ENCODE data around the gene NWD2. TPM values are rescaled to one million over a fixed set of nuclear protein-coding genes. Genes with fewer than 3 reads are reported as not detected.

The NWD2 gene
- total and polyA plus RNA-seq, 10 of the 15 experiments (the other 5 are each of a cell fraction or from before 2014, with no cell fraction given): not detected

GRCh38 chr4:37400241-37400881 is 155.8 kb downstream of the NWD2 start:
- POLR2A ChIA-PET: no interaction called here
- in situ Hi-C loops (cut with MboI) (no loop called here), intact Hi-C loops (cut with micrococcal nuclease; ENCODE audit: unreplicated experiment) (no loop called here)
- Histone ChIP-seq H3K9me3 (replicated peaks; ENCODE audit: control insufficient read depth, insufficient read depth, low read length) (peaks cover 5% of the 10 kb centered on the region), H3K27me3 (replicated peaks in 1 of 2; ENCODE audit: control insufficient read depth in 2 of 2, insufficient read depth in 2 of 2, low read length in 1 of 2) (no peaks in the 10 kb centered on the region), H3K36me3 (ENCODE audit: control insufficient read depth in 2 of 2, insufficient read depth in 2 of 2, low read length in 1 of 2) (no peaks in the 10 kb centered on the region), H3K4me3 (no peak overlapping the region), H3K27ac (ENCODE audit: control insufficient read depth, insufficient read depth) (peak overlapping the region; percentile 64), H3K79me2 (ENCODE audit: control insufficient read depth, insufficient read depth, low read length) (no peaks in the 10 kb centered on the region), H4K20me1 (ENCODE audit: control insufficient read depth, insufficient read depth) (no peaks in the 10 kb centered on the region), H3K4me2 (ENCODE audit: control insufficient read depth, insufficient read depth) (peak overlapping the region; percentile 68), H2AFZ (ENCODE audit: control insufficient read depth, low read depth, low read length) (no peak overlapping the region; the same call in 1 of the 2 replicates), H3K9ac (ENCODE audit: control insufficient read depth, insufficient read depth, low read length) (no peak overlapping the region), H3K4me1 (ENCODE audit: control insufficient read depth, insufficient read depth, low read length) (peaks cover 20% of the 10 kb centered on the region)
- ATAC-seq (peak; percentile 86), DNase-seq (ENCODE audit: low read depth, low spot score) (peak; percentile 53), FAIRE-seq (peak; percentile 80)
- WGBS (ENCODE audit: insufficient coverage, insufficient replicate concordance, low lambda C conversion rate, missing lambda C conversion rate): 0% methylated on average over 2 of the region's 2 CpGs
- CTCF ChIA-PET: interaction anchor here (1.0 to 3.4 kb wide), 8 partner anchors 9 to 1052 kb away, joined by 3 to 12 read pairs (median 3); no protein-coding TSS in a partner anchor
- BruUV-seq (replicated peaks): TSS peak; percentile 90
- SMC1A ChIA-PET (ENCODE audit: uncharacterized antibody, unreplicated experiment): interaction anchor here (0.8 to 2.8 kb wide), 5 partner anchors 10 to 1120 kb away, joined by 3 to 11 read pairs (median 4); partner anchors contain the start of gene DTHD1
- RAD21 ChIA-PET (ENCODE audit: unreplicated experiment): interaction anchor here (0.6 to 1.7 kb wide), 6 partner anchors 9 to 1158 kb away, joined by 3 to 7 read pairs (median 3); partner anchors contain the start of gene ARAP2
- TF ChIP-seq BCL11A (IDR thresholded peaks at IDR 0.05; ENCODE audit: low read depth, low read length) (peak; percentile 57; the same call in 1 of the 2 replicates), NBN (IDR thresholded peaks at IDR 0.05) (peak; percentile 46; the same call in 1 of the 2 replicates), MEF2B (IDR thresholded peaks at IDR 0.05; ENCODE audit: partially characterized antibody, poor library complexity, severe bottlenecking) (no peak), WRNIP1 (IDR thresholded peaks at IDR 0.05; ENCODE audit: borderline replicate concordance, low read depth, low read length) (no peak), E2F8 (IDR thresholded peaks at IDR 0.05; ENCODE audit: low read depth, partially characterized antibody) (no peak), ZNF217 (IDR thresholded peaks at IDR 0.05) (0 out of 2 replicates have a peak, but pooled peaks have one; percentile 47), CHD1 (IDR thresholded peaks at IDR 0.05; ENCODE audit: low read depth, low read length) (no peak), FOXK2 (IDR thresholded peaks at IDR 0.05) (no peak), POLR2AphosphoS2 (IDR thresholded peaks at IDR 0.05; ENCODE audit: low read depth, low read length) (no peak), ZZZ3 (IDR thresholded peaks at IDR 0.05; ENCODE audit: control insufficient read depth, insufficient read length, low read depth) (no peak), CUX1 (IDR thresholded peaks at IDR 0.05; ENCODE audit: insufficient replicate concordance, low read depth, low read length) (no peak), IRF4 (IDR thresholded peaks at IDR 0.05; ENCODE audit: low read depth, low read length) (peak; percentile 75; the same call in 1 of the 2 replicates)
